Measurements from ENCODE around the gene COQ10A.

COQ10A gene

GRCh38 chr12:56315622-56316473 is 49.1 kb downstream of the COQ10A start, which contains the start of gene CNPY2:
CNPY2 (minus strand) TSS chr12:56315988; CDS start chr12:56315217, 771 bp downstream.
- peak; percentile 85 for DNase-seq (ENCODE audit: low read depth, low spot score)

DNA sequence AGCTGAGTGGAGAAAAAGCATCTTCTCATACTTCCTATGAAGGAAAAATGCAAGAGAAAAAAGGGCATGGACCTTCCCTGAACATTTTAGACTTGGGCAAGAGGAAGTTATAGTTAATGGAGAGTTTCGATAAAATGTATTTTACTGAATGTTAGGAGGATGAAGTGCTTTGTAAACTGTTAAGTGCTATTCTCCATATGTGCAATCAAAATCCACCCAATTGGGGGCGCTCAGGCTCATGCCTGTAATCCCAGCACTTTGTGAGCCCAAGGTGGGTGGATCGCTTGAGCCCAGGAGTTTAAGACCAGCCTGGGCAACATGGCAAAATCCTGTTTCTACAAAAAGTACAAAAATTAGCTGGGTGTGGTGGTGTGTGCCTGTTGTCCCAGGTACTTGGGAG is 50.9 kb downstream of the COQ10A start:
- no peak for DNase-seq (ENCODE audit: low read depth, low spot score)

Data from activated CD4-positive, CD25-positive, alpha-beta regulatory T cell treated with anti-CD3 and anti-CD28 coated beads, Interleukin-2, amount 50 U/mL, for 16 hours (primary cell).